DOHH2 (cell line): Measurements from ENCODE around the gene RAET1E.
"Not testable (repeated sequence)": the region's sequence is repeated elsewhere in the genome, so short reads cannot be mapped to it uniquely, and the experiment has no call there.

Source experiments
- H3F3A ChIP-seq: fragments of 200-600 bp; sonication (generic), shearing (Covaris generic); 2 replicates; pipeline ENCODE4 v1.6.0; 2016; ENCODE audit warnings: antibody characterized with exemption, mild to moderate bottlenecking; ENCODE audit not compliant: control insufficient read depth, insufficient read depth
- H3K27ac ChIP-seq: fragments of 200-600 bp; sonication (generic); 2 replicates; pipeline ENCODE4 v1.5.1; 2014; ENCODE audit warnings: low read depth, mild to moderate bottlenecking, low read length, moderate library complexity
- H3K27me3 ChIP-seq: fragments of 200-600 bp; sonication (generic); 2 replicates; pipeline ENCODE4 v1.6.1; 2014; ENCODE audit warnings: mild to moderate bottlenecking, low read length, mixed read lengths; ENCODE audit not compliant: control insufficient read depth
- H3K36me3 ChIP-seq: fragments of 200-600 bp; sonication (generic); 2 replicates; pipeline ENCODE4 v1.6.1; 2014; ENCODE audit warnings: mild to moderate bottlenecking, low read length, moderate library complexity, mixed read lengths; ENCODE audit not compliant: control insufficient read depth
- H3K4me1 ChIP-seq: fragments of 200-600 bp; sonication (generic); 2 replicates; pipeline ENCODE4 v1.6.1; 2014; ENCODE audit warnings: mild to moderate bottlenecking, low read length, mixed read lengths; ENCODE audit not compliant: control insufficient read depth
- H3K4me2 ChIP-seq: fragments of 200-600 bp; sonication (generic); 2 replicates; pipeline ENCODE4 v1.6.0; 2014; ENCODE audit warnings: mild to moderate bottlenecking, low read length, moderate library complexity
- H3K4me3 ChIP-seq: fragments of 200-600 bp; sonication (generic); 2 replicates; pipeline ENCODE4 v1.5.1; 2014; ENCODE audit warnings: mild to moderate bottlenecking, low read length, mixed read lengths
- H3K79me2 ChIP-seq: fragments of 200-600 bp; sonication (generic); 2 replicates; pipeline ENCODE4 v1.6.1; 2014; ENCODE audit warnings: mild to moderate bottlenecking, low read length, mixed read lengths; ENCODE audit not compliant: control insufficient read depth
- H3K9me2 ChIP-seq: fragments of 200-600 bp; sonication (generic); replicated peaks from 2 replicates; pipeline ENCODE4 v1.6.1; 2014; ENCODE audit warnings: mild to moderate bottlenecking, low read length, mixed read lengths; ENCODE audit not compliant: control insufficient read depth
- H3K9me3 ChIP-seq: fragments of 200-600 bp; sonication (generic); 2 replicates; pipeline ENCODE4 v1.6.1; 2014; ENCODE audit warnings: antibody characterized with exemption, low read length, mixed read lengths; ENCODE audit not compliant: control insufficient read depth, insufficient read depth
- H4K20me1 ChIP-seq: fragments of 200-600 bp; sonication (generic); 2 replicates; pipeline ENCODE4 v1.6.0; 2014; ENCODE audit warnings: low read depth, mild to moderate bottlenecking, antibody characterized with exemption, low read length, moderate library complexity; ENCODE audit not compliant: control insufficient read depth, insufficient read depth
- CTCF ChIP-seq: fragments of 200-600 bp; sonication (generic); IDR thresholded peaks from one replicate; pipeline ENCODE4 v1.5.1; 2014; ENCODE audit warnings: antibody characterized with exemption, mild to moderate bottlenecking, low read depth, low read length; ENCODE audit not compliant: poor library complexity, severe bottlenecking
- EZH2phosphoT487 ChIP-seq: fragments of 200-600 bp; sonication (generic); IDR thresholded peaks from 2 replicates; pipeline ENCODE4 v1.6.1; 2017; ENCODE audit warnings: borderline replicate concordance, mild to moderate bottlenecking, antibody characterized with exemption, low read length, moderate library complexity, mixed read lengths

The RAET1E gene

GRCh38 chr6:149910721-149911151, 12.8 kb upstream of the RAET1E start:
- no peaks in the 10 kb centered on the region for H3F3A ChIP-seq
- peaks cover 14% of the 10 kb centered on the region for H3K27me3 ChIP-seq
- H3K79me2 ChIP-seq, result no peaks in the 10 kb centered on the region
- H3K9me3 ChIP-seq, result peaks cover 16% of the 10 kb centered on the region
- no peak overlapping the region for H3K27ac ChIP-seq
- no peaks in the 10 kb centered on the region for H3K9me2 ChIP-seq
- no peaks in the 10 kb centered on the region for H3K4me1 ChIP-seq
- no peaks in the 10 kb centered on the region for H4K20me1 ChIP-seq
- no peak for TF ChIP-seq EZH2phosphoT487
- no peak for TF ChIP-seq CTCF
- H3K4me3 ChIP-seq, result no peak overlapping the region
- H3K4me2 ChIP-seq, result no peak overlapping the region
- no peaks in the 10 kb centered on the region for H3K36me3 ChIP-seq

DNA sequence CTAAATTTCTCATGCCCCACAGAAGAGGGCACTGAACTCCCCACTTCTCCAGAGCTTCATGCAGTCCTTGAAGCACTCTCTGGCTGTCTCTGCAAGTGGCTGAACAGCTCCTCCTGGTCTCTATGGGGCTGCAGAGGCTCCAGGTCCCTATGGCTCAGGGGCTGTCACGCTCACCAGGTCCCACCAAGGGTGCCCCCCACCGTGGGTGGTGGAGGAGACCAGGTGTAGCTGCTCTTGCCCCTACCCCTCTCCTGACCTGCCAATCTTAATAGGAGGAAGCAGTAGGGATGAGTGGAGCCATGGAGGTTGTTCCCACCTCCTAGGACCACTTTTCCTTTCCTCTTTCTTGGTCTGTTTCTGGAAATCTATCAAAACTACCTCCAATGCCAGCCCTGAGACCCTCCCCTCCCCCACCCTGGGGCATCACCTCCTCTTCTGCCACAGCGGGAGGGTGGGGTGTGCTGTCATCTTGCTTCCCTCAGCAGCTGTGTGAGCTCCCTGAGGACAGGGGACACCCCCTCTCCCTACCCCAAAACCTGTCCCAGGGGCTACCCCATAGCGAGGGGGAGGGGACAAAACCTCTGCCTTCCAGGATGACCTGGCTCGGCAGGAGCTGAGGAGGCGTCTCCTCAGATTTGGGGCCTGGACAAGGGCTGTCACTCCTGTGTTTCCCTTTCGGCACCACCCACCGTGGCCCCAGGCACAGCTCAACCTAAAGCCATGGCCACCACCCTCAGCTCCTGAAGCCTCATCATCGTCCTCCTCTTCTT, 12.0 kb upstream of the RAET1E start:
- Histone ChIP-seq H3K79me2 (no peaks in the 10 kb centered on the region), H3K9me2 (no peaks in the 10 kb centered on the region), H3K36me3 (no peaks in the 10 kb centered on the region), H4K20me1 (no peaks in the 10 kb centered on the region), H3K4me2 (no peak overlapping the region), H3K4me1 (no peaks in the 10 kb centered on the region), H3F3A (no peaks in the 10 kb centered on the region), H3K27me3 (peaks cover 14% of the 10 kb centered on the region), H3K27ac (no peak overlapping the region), H3K9me3 (peaks cover 16% of the 10 kb centered on the region), H3K4me3 (no peak overlapping the region)
- no peak for TF ChIP-seq EZH2phosphoT487
- no peak for TF ChIP-seq CTCF

GRCh38 chr6:149908480-149908879, 10.6 kb upstream of the RAET1E start:
- H3K4me3 ChIP-seq, H4K20me1 ChIP-seq, H3K27ac ChIP-seq, H3K9me2 ChIP-seq, H3K4me2 ChIP-seq, H3K4me1 ChIP-seq, H3K27me3 ChIP-seq, H3K79me2 ChIP-seq, H3F3A ChIP-seq, H3K36me3 ChIP-seq: not testable (repeated sequence)
- H3K9me3 ChIP-seq, result peaks cover 16% of the 10 kb centered on the region

GRCh38 chr6:149907317-149907716, 9.4 kb upstream of the RAET1E start:
- TF ChIP-seq EZH2phosphoT487, result no peak
- no peak for TF ChIP-seq CTCF
- no peaks in the 10 kb centered on the region for H3K9me2 ChIP-seq
- no peaks in the 10 kb centered on the region for H4K20me1 ChIP-seq
- H3K36me3 ChIP-seq, result no peaks in the 10 kb centered on the region
- no peaks in the 10 kb centered on the region; the same call in 1 of the 2 replicates for H3K27me3 ChIP-seq
- no peaks in the 10 kb centered on the region for H3F3A ChIP-seq
- peaks cover 16% of the 10 kb centered on the region for H3K9me3 ChIP-seq
- H3K4me1 ChIP-seq, result no peaks in the 10 kb centered on the region
- no peak overlapping the region for H3K4me2 ChIP-seq
- no peaks in the 10 kb centered on the region for H3K79me2 ChIP-seq
- H3K4me3 ChIP-seq, result no peak overlapping the region
- no peak overlapping the region for H3K27ac ChIP-seq
